KG1 (cell line): ENCODE results near the gene STOML1.

ENCODE experiments used
- DNase-seq: peaks from one replicate; lab custom pipeline; 2025; lab: John Stamatoyannopoulos, UW

Gene STOML1, protein sequence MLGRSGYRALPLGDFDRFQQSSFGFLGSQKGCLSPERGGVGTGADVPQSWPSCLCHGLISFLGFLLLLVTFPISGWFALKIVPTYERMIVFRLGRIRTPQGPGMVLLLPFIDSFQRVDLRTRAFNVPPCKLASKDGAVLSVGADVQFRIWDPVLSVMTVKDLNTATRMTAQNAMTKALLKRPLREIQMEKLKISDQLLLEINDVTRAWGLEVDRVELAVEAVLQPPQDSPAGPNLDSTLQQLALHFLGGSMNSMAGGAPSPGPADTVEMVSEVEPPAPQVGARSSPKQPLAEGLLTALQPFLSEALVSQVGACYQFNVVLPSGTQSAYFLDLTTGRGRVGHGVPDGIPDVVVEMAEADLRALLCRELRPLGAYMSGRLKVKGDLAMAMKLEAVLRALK

DNA sequence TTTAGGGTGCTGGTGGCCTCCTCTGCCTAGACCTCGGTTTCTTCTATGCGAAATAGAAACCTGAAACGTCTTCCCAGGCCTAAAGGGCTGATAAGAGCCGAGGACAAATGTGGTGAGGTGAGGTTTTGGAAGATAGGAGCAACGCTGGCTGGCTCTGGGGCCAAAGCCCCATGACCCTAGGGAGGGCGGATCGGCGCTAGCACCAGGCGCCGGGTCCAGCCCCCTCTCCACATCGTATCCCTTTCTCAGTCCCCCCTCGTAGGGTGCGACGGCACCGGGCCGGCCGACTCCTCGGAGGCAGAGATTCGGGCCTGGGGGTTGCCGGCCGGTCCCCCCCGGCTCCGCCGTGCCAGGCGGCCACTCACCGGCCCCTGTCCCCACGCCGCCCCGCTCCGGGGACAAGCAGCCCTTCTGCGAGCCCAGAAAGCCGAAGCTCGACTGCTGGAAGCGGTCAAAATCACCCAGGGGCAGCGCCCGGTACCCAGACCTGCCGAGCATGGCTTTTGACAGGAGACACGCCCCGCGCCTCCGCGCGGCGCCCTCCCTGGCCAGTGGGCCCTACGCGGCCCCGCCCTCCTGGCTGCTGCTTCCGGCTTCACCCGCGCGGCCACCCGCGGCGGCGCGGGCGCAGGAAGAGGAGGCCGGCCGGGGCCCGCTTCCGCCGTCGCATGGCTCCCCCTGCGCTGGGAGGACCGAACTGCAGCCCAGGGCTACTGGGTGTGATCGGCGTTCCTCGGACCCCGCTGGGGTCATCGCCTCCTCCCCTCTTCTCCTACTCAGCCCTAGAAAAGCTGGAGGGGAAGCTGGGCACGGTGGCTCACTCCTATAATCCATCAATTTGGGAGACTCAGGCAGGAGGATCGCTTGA is at the start of gene STOML1:
TSS of gene STOML1 (minus strand) at position 570 of the 868 bp plus-strand sequence. CDS start at position 498, 72 bp downstream.
- peak; percentile 79 for DNase-seq

DNA sequence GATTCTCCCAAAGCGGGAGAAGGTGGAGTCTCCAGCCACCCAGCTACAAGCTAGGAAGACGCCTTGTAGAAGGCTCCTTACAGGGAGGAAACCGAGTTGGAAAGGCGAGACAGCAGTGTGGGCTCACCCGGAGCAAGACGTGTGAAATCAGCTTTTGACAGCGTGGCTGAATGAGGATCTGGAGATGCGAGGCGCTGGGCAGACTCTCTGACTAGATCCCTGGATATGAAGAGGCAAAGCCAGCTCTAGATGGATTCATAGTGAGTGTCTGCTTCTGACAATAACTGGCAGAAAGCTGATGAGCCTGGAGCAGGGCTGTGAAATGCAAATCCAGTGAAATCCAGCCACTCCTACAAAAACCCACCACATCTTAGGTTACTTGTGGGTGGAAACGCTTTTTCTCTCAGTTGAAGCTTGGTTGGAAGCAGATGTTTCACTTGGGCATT is 49.2 kb upstream of the STOML1 start:
- DNase-seq = no peak

DNA sequence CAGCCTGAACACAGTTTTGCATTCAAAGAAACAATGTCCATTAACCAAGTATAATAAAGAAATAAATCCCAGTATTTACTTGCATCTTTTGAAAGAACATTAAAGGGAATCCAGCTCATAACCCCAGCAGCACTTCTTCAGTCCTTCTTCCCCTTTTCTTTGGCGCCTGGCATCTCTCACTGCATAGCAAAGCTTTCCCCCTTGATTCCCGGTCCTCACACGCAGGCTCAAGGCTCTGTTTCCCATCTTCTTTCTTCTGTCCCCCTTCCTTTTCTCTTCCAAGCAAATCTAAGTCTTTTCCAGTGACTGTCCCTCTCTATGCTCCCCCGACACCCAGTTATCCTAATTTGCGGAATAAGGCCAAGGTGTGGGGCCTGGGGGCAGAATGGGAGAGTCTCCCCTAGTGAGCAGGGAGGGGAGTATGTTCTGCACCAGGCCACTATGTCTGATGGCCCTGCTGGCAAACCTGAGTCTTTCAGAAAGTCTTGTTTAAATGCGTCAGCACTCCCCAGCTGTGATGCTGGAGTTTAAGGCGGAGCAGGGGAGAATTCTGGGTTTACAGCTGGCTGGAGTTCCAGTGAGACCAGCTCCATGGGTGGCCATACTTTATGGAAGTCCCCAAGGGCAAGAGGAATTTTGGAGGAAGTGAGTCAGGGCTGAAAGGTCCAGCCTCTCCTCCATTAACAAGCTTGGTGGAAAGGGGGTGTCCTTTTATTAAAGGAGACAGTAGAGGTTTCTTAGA is 48.2 kb upstream of the STOML1 start:
- no peak for DNase-seq

GRCh38 chr15:74039656-74040010 is 47.5 kb upstream of the STOML1 start:
- no peak for DNase-seq

DNA sequence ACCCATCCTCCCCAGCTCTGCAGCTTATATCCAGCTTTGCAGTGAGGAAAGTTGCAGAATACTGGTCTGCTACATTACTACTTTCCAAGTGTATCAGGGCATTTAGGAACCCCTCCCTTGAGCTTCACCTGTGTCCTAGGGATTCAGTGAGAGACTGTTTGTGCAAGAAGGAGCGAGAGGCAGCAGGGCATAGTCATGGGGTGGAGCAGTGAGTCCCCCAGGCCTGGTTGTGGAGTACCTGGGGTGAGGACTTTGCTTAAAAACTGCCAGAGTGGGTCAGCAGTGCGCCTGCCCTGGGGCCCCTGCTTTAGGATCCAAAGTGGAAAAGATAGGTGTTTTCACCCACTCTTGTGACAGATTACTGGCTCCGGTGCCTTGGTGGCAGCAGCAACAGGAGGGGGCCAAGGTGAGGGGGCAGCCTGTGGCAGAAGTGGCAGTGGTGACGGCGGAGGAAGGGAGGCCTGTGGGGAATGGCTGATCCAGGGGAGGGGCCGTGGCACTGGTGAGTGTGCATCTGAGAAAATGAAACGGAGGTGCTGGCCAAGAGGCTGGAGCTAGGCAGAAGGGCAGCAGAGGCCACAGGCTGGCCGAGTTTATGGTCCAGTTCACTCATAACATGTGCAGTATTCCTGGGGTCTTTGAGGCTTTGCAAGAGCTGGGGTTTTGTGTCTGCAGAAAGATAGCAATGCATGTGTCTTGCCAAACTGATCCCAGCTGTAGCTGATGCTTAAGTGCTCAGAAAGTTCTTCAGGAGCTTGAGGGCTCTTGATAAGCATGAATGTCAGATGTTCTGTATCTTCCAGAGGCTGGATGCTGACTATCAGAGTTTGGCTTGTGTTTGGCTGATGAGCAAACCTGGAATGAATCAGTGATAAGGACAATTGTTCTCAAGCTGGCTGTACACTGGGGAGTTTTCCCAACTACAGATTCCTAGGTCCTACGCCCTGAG is 46.9 kb upstream of the STOML1 start:
- DNase-seq = no peak

DNA sequence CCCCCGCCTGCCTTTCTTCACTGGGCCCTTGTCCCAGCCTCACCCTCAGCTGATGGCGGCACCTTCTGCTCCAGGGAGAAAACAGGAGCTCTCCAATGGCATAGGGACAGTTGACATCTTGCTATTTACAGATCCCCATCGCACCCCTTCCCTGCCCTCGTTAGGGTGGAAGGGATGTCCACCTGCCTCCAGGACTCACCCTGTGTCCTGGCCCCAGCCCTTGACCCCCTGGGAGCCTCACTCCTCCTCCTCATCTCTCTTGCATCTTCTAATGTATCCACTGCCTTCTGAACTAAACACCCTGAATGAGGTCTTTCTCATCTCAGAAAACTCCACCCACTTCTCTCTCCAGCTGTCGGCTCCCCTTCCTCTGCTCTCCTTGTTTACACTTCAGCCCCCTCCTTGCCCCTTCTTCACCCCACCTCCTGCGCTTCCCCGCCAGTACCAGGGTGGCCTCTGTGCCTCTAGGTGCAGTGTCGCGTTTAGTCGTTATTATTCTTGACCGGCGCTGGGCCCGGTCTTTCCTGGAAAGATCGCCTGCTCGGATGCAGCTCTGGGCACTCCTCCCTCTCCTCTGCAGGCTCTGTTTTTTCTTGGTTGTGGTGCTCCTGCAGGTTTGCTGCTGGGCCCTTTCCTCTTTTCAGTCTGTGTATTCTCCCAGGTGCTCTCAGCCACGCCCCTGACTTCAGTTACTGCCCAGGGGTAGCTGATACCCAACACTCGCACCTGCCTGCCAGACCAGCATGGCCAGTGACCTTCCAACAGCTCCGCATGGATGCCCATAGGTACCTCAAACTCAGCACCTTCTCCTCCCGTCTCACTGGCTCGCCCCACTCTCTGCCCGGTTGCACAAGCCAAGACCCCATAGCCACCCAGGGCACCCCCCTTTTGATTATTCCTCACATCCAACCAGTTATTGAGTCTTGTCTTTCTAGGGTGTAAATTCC is 45.3 kb upstream of the STOML1 start:
- no peak for DNase-seq

DNA sequence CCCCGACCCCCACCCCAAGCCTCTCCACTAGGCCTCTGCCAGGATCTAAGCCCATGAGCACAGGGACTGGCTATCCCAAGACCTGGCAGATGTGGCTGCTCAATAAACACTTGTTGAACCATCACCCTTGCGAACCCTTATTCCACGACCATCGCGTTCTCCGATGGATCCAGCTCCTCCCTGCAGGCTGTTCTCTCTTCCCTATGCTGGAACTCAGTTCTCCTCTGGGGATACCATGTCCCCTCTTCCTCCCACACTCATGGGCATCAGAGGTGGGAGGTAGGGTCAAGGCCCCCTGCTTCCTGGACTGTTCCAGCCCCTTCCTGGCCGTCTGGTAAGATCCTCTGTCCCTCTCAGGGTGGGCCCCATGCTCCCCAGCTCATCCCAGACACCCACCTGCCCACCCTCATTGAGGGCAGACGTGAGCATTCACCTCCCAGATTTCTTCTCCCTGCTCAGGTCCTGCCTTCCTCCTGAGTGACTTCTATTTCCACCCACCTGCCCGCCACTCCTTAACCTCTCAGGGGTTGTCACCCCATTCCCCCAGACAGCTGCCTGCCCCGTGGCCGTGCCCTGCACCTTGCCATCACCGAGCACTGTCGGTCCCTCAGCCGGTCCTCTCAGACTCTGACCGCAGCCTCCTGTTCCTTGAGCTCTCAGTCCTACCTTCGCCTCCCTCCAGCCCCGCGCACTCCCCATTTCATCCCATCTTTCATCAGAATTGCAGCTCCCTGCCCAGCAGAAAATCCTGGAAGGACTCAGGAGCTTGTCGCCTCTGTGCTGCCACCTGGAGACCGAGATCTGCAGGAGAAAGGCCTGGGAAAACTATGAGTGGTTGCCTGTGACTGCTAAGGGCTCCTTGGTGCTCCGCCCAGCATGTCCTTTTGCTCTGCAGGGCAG is 44.4 kb upstream of the STOML1 start:
- no peak for DNase-seq

GRCh38 chr15:74035121-74036017 is 43.3 kb upstream of the STOML1 start:
- DNase-seq = no peak

DNA sequence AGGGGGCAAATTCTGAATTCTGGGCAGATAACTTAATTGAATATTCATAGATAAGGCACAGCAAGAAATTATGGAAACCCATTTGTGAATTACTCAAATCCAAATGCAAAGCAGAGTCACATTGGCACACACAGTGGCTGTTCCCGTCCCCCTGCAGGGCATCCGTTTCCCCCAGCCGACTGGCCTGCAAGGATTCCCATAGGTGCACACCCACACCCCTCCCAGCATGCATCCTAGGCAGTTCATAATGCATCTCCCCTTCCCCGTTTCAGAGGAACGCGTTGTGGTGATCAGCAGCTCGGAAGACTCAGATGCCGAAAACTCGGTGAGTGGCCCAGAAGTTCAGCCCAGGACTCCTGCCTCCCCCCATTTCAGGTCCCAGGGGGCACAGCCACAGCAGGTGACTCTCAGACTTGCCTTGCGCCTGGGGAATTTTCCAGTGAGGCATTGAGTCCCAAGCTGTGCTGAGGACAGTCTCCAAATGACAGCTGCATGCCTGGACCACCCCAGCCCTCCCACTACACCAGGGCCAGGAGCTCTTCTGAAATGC is 42.2 kb upstream of the STOML1 start:
- DNase-seq = no peak

DNA sequence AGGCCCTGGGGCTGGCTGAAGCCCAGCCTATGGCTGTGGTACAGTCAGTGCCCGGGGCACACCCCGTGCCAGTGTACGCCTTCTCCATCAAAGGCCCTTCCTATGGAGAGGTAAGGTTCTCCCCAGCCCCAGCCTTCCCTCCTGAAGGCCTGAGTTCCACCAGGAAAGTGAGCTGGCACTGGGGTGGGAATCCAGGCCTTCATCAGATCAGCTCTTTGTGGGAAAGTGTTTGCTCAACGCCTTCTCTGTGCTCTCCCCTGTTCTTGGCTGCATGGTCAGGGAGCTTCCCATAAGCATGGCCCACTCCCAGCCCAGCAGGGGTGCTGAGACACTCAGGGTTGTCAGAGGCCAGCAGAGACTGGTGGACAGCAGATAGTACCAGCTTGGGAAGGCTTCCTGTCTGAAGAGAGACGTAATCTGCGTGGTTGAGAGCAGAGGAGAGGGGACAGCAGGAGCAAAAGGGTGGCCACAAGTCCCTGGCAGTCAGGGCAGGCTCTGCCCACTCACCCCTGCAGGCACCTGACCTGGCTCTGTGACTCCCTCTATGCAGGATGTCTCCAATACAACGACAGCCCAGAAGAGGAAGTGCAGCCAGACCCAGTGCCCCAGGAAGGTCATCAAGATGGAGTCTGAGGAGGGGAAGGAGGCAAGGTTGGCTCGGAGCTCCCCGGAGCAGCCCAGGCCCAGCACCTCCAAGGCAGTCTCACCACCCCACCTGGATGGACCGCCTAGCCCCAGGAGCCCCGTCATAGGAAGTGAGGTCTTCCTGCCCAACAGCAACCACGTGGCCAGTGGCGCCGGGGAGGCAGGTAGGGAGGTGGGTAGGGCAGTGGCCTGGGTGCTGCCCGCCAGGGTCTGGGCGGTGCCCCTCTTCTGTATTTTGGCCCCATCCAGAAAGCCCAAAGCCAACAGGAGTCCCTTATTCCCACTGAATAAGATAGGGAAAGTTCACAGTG is 40.8 kb upstream of the STOML1 start:
- no peak for DNase-seq

- no peak for DNase-seq
Observed at GRCh38 chr15:74032046-74032445, 40.0 kb upstream of the STOML1 start.

GRCh38 chr15:74028646-74029045 is 36.6 kb upstream of the STOML1 start:
- no peak for DNase-seq

GRCh38 chr15:74027688-74028087 is 35.6 kb upstream of the STOML1 start:
- no peak for DNase-seq

DNA sequence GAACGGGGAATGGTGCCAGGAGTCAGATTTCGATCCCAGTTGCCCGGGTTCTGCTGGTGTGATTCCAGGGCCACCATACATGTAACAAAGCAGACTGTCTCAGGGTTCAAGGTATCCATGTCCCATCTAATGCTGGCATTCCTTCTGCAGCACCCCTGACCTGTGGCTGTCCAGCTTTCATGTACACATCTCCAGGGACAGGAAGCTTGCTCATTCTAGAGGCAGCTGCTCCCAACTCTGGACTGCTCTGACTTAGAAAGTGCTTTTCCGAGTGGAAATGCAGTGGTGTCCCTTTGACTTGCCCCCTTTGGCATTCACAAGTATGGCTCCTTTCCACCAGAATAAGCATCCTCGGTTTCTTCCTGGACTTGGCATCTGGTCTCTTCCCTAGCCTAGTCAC is 33.3 kb upstream of the STOML1 start:
- DNase-seq = no peak

- no peak for DNase-seq
Observed at GRCh38 chr15:74024687-74025086, 32.6 kb upstream of the STOML1 start.

- no peak for DNase-seq
Observed at GRCh38 chr15:74022706-74023470, 30.8 kb upstream of the STOML1 start.
